GM21528 (cell line): ENCODE measurements around the gene SRP72.
"Not testable (repeated sequence)": the region's sequence is repeated elsewhere in the genome, so short reads cannot be mapped to it uniquely, and the experiment has no call there.

Source experiments
- ATAC-seq: cut with Tn5 transposase; IDR thresholded peaks from one replicate; pipeline ENCODE4 v1.9.1; 2021; ENCODE audit warnings: mild to moderate bottlenecking, moderate library complexity; ENCODE audit not compliant: unreplicated experiment, low FRiP score

Gene SRP72

GRCh38 chr4:56463711-56464110 is 3.7 kb upstream of the SRP72 start:
- no peak for ATAC-seq

- ATAC-seq = no peak
Measured at GRCh38 chr4:56464581-56464980, 2.8 kb upstream of the SRP72 start.

GRCh38 chr4:56465599-56466295 is 1.7 kb upstream of the SRP72 start:
- no peak for ATAC-seq

DNA sequence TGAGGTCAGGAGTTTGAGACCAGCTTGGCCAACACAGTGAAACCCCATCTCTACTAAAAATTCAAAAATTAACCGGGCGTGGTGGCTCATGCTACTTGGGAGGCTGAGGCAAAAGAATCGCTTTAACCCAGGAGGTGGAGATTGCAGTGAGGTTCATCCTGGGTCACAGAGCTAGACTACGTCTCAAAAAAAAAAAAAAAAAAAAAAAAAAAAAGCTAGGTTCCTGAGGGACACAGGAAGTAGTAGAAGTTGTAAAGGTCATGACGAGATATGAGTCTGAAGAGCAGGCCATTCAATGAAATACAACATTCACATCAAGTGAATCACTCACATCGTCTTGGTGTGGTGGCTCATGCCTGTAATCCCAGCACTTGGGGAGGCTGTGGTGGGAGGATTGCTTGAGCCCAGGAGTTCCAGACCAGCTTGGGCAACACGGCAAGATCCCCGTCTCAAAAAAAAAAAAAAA is 1.1 kb upstream of the SRP72 start:
- not testable (repeated sequence) for ATAC-seq

DNA sequence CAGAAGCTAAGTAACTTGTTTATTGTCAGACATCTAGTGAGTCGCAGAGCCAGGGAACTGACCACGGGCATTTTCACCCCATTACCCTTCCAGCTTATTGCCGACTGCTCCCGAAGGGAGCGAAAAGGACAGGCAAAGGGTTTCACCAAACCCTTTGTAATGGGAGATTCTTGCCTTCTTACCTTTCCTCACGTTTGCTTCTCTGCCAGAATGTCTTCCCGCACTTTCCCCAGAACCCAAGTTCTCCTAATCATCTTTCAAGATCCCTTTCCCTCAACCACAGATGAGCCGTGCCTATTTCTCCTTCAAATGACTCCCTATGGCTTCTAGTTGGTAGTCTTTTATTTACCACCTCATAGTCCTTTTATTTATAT is 520 bp upstream of the SRP72 start:
- no peak for ATAC-seq

GRCh38 chr4:56468097-56468422 is 643 bp downstream of the SRP72 start:
- peak; percentile 61 for ATAC-seq

DNA sequence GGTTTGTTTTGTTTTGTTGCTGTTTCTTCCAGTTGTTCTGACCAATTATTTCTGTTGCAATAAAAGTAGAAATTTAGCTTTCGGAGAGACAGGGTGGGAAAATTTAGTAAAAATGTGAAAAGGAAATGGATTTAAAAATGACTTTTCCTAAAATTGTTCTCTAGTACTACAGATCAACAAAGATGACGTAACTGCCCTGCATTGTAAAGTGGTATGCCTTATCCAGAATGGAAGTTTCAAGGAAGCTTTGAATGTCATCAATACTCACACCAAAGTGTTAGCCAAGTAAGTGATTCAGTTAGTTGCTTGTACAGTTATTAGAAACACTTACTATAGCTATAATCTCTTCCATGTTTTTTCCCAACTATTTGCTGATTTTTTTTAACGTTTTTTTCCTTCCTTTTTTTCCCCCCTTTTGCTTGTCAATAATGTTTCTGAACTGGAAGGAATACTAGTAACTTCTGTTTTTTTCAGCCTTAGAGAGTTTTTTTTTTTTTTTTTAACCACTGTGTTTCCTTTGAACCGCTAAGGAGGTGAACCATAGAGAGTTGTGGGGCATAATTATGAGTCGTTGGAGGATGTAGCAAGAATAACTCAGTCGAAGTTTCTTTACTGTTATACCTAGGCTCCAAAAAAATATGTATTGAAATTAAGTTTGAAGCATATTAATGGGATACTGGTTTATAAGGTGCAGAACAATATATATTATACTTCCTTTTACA is 2.2 kb downstream of the SRP72 start:
- no peak for ATAC-seq

DNA sequence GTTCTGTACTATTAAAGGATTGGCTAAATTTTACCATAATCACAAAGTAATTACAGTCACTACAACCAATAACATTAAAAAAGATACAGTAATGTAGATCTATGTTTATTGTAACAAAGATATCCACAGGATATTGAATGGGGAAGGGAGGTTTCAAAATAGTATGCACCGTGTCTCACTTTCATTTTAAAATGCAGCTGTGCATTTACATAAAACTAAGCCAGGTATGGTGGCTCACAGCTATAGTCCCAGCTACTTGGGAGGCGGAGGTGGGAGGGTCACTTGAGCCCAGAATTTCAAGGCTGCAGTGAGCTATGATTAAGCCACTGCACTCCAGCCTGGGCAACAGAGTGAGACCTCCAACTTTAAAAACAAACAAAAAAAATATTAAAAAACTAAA is 8.5 kb downstream of the SRP72 start:
- ATAC-seq = peak; percentile 71

GRCh38 chr4:56477192-56477702 is 9.8 kb downstream of the SRP72 start:
- no peak for ATAC-seq

DNA sequence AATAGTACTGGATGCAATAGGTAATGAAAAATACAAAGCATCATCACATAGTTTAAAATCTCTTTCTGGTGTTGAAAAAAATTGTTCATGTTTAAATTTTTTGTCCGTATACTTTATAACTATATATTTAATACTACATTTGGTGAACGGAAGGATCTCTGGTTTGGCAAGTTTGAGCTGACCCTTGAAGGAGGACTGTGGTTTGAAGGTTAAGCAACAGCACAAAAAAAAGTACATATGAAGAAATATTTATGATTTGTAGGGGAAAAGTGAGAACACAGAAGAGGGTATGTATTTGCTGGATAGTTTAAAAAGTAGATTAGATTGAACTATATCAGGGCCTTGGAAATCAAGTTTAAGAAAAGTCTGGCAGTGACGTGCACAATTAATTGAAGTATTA is 13.3 kb downstream of the SRP72 start:
- no peak for ATAC-seq

DNA sequence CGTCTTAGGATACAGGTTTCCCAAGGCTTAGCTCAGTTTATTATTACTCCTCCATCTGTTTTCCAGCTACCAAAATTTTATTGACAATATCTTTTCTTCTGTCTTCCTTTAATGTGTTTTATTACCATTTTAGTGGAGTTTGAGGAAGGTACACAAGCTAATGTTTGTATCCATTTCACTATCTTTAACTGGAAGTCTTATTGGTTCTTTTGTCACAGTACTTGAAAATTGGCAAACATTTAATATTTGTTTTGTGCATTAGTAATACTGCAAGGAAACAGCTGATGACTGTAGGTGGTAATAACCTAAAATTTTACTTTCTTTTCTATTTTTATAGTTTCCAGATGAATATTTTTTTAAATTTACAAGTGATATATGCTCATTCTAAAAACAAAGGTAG is 28.8 kb downstream of the SRP72 start:
- ATAC-seq = no peak

GRCh38 chr4:56505269-56506130 is 38.1 kb downstream of the SRP72 start, which contains the start of gene ARL9:
Gene ARL9, plus strand, starts transcription at chr4:56505791. Its CDS starts 72 bp downstream, at chr4:56505863.
- no peak for ATAC-seq

- ATAC-seq = no peak
Measured at GRCh38 chr4:56511098-56511497, 43.7 kb downstream of the SRP72 start.

GRCh38 chr4:56512166-56512565 is 44.7 kb downstream of the SRP72 start:
- ATAC-seq = no peak

GRCh38 chr4:56513517-56513916 is 46.1 kb downstream of the SRP72 start:
- ATAC-seq = no peak

- ATAC-seq = peak; percentile 87
Measured at GRCh38 chr4:56530269-56531148, 63.1 kb downstream of the SRP72 start.

- no peak for ATAC-seq
Measured at GRCh38 chr4:56531149-56531770, 63.8 kb downstream of the SRP72 start.

GRCh38 chr4:56531823-56532222 is 64.4 kb downstream of the SRP72 start:
- no peak for ATAC-seq

- no peak for ATAC-seq
Measured at GRCh38 chr4:56532239-56532638, 64.8 kb downstream of the SRP72 start.

GRCh38 chr4:56535915-56536314 is 68.5 kb downstream of the SRP72 start:
- no peak for ATAC-seq
